NCI-H345 (cell line): ENCODE results near the gene PEX11A.
"Not testable (repeated sequence)": the region's sequence is repeated elsewhere in the genome, so short reads cannot be mapped to it uniquely, and the experiment has no call there.

Experiments
- DNase-seq: peaks from one replicate; lab custom pipeline; 2025; lab: John Stamatoyannopoulos, UW

PEX11A gene, protein sequence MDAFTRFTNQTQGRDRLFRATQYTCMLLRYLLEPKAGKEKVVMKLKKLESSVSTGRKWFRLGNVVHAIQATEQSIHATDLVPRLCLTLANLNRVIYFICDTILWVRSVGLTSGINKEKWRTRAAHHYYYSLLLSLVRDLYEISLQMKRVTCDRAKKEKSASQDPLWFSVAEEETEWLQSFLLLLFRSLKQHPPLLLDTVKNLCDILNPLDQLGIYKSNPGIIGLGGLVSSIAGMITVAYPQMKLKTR

DNA sequence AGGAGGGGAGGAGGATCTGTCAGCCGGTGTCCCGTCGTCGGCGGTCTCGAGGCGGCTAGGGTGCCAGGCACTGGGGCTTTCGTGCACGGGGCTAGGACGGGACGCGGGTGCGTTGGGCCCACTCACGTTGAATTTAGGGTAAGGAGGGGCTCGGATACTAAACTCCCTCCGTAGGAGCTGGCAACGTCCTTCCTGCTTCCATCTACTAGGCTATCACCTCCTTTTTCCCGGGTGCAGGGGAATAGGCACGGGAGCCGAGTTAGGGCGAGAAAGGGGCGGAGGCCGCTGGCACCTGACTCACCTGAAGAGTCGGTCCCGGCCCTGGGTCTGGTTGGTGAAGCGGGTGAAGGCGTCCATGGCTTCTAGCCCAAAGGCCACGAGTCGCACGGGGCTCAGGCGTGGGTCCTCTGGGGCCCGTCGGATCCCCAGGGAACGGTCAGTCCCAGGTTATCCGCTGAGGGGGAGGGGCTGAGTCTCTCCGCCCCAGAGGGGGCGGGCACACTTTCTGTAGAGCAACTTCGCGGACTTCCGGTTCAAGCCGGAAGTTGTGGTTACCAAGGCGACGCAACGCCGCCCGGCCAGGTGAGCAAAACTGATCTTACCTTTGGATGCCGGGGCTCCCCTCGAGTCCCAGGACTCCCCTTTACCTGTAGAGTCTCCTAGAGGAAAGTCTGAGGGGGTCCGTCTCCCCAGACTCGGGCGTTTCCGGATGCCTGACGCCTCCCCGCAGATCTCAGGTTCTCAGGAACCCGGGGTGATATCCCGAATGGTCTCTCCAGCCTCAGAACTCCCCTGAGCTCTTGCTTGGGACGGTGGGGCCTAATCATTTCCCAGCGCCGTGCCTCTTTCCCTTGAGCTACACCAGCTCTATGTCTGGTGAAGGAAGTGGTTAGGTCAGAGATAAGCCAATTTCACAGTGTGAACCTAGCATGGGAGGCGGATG is at the start of gene PEX11A, which contains the start of gene WDR93:
PEX11A (minus strand) TSS at position 479 of the 943 bp plus-strand sequence; CDS start at position 357, 122 bp downstream.
WDR93 (plus strand) TSS at position 536 of the 943 bp plus-strand sequence. CDS start 10,936 bp downstream, outside the sequence.
- peak; percentile 76 for DNase-seq

DNA sequence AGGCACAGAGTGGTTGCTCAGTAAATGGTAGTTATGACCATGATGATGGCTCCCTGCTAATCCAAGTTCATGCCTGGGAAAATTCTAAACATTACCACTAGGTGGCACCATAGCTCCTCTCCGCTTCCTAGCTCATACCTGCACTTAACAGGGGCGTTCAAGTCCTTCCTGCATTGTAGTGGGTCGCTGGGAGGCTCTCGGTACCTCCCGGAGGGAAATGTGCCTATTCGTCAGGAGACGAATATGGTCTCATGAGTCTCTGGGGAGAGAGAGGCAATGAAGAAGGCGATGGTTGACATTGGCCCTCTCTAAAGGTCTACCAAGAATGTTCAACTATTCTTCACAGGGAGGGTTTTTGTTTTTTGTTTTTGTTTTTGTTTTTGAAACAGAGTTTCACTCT is 49.6 kb upstream of the PEX11A start:
- peak; percentile 68 for DNase-seq

DNA sequence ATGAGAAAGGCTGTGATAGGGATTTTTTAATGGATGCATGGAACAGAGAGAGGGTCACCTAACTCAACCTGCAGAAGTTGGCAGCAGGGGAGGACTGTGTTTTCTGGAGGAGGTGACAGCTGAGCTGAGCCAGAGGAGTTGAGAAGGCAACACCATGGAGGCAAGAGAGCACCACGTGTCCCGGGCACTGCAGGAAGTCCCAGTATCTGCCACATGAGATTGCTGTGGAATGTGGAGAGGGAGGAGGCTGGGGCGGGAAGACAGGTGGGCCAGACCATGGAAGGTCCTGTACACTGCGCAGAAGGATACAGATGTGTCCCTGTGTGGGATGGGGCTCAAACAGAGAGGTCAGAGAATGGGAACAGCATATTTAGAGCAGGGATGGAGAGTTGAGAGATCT is 45.2 kb upstream of the PEX11A start:
- DNase-seq, result no peak

DNA sequence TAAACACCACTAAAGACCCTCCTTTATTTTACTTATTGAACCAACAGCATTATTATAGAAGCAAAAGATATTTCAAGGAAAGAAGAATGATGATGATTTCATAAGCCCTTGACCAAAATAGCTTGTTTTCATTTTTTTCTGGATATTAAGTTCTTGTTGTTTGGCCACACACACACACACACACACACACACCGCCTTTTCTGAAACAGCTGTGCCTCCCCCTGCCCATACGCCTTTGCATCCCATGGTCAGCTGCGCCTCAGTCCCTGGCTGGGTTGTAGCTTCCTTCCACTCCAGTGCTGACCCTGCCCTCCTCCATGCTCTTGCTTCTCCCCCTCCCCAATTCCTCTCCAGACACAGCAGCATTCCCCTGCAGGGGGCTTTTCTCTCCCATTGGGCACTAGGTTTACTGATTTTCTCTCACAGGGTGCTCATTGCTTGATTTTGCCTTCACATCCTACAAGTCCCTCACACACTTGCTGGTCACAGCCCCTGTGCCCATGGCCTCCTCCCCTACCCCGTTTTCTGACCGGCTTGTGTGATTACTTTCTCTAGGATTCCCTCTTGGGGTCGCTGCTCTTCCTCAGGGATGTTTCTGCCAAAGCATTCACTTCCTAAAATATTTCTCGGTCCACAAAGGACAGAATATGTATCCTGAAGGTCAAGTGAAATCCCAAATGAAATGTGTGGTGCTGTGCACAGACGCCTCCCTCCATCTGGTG is 42.1 kb upstream of the PEX11A start:
- no peak for DNase-seq

DNA sequence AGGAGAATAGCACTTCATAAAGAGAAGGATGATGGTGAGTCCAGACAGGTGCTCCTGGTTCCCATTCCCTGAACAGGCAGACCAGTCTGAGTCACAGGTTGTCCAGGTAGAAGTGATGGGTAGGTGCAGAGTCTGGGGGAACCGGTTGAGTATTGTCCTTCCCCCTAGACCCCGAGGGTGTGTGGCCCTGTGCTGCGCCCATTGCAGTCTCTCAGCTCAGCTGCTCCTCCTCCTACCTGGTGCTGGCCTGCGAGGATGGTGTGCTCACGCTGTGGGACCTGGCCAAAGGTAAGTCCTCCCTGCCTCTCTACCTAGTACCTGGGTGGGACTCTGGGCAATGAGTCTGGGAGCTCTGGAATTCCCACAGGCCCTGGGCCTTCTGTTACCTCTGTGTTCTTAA is 40.7 kb upstream of the PEX11A start:
- DNase-seq, result no peak

DNA sequence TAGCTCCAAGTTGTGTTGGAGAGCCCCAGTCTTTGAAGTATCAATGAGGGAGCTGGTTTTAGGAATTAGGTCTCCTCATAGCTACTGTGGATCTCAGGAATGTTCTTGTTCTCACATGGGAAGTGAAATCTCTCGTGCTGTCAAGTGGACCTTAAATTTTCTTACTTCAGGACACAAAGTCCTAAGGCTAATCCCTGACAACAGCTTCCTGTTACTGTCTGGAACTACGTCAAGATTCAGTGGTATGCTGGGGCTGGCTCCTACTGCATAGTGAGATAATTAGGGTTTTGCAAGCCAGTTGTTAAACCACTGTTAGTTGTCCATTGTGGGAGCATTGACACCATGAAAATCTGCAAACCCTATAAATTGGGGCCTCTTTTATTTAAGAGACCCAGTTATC is 37.7 kb upstream of the PEX11A start:
- no peak for DNase-seq

DNA sequence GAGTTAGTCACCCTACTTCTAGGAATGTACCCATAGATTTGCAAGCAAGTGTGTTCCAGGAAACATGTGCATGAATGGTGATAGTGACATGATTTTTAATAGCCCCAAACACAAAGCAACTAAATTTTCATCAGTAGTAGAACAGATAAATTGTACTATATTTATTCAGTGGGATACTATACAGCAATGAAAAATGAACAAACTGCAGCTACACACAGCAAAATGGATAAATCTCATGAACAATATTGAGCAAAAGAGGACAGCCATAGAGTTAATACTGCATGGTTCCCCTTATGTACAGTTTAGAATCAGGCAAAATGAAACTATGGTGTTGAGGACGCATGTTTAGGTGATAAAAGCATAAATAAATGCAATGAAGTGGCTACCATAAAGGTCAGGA is 34.5 kb upstream of the PEX11A start:
- no peak for DNase-seq

DNA sequence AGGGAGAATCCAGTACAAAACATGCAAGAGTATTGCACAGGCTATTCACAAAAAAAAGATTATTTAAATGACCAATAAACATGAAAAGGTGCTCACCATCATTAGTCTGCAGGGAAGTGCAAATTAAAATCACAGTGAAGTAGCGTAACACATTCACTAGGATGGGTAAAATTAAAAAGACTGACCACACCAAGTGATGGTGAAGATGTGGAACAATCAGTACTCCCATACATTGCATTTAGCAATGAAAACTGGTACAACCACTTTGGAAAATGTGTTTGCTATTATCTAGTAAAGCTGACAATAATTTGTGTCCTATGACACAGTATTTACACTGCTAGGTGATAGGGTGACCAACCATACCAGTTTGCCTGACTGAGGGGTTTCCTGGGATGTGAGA is 34.1 kb upstream of the PEX11A start:
- DNase-seq, result no peak

DNA sequence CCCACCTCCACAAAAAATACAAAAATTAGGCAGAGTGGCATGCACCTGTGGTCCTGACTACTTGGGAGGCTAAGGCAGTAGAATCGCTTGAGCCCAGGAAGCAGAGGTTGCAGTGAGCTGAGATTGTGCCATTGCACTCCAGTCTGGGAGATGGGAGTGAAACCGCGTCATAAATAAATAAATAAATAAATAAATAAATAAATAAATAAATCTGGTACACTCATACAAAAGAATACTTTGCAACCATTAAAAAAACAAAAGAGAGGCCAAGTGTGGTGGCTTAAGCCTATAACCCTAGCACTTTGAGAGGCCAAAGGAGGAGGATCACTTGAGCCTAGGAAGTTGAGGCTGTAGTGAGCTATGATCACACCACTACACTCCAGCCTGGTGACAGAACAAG is 32.5 kb upstream of the PEX11A start:
- no peak for DNase-seq

DNA sequence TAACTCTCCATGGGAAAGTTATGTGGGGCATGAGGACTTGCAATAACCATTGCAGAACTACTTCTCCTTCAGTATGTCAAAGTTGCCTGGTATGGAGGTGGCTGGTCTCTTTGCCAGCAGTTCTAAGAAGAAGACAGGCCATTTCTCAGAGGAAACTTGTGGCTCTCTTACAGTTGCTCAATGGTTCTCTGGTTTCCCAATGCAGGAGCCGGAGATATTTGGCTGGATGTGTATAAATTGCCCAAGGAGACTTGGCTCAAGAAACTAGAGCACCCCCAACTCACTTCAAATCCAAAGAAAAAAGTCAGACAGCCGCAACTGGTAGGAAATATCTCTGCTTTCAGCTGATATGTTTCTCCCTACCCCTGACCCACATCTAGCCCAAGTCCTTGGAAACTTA is 24.2 kb upstream of the PEX11A start:
- DNase-seq, result no peak

DNA sequence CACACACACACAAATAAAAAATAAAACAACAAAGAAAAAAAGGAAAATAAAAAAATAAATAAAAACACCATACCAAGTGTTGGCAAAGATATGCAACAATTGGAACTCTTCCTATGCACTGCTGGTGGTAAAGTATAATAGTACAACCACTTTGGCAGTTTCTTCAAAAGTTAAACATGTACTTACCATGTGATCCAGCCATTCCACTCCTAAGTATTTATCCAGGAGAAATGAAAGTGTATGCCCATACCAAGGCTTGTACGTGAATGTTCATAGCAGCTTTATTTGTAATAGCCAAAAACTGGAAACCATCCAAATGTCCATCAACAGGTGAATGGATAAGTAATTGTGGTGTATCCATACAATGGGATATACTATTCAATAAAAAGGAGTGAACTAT is 17.0 kb upstream of the PEX11A start:
- DNase-seq, result peak; percentile 1

DNA sequence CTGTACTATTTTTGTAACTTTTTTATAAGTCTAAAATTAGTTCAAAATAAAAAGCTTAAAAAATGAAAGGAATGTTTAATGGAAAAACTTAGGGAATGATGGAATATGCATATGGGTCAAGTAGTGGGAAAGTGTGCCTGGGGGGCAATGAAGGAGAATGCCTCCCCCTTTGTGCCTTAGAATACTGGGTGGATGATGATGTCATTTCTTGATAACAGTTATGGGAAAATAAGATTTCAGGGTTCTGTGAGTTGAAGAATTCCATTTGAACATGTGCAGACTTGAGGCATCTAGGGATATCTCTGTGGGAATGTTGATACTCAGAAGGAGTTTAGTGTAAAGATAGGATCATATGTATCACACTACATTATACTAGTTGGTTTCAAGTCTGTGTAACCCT is 13.9 kb upstream of the PEX11A start:
- DNase-seq, result no peak

DNA sequence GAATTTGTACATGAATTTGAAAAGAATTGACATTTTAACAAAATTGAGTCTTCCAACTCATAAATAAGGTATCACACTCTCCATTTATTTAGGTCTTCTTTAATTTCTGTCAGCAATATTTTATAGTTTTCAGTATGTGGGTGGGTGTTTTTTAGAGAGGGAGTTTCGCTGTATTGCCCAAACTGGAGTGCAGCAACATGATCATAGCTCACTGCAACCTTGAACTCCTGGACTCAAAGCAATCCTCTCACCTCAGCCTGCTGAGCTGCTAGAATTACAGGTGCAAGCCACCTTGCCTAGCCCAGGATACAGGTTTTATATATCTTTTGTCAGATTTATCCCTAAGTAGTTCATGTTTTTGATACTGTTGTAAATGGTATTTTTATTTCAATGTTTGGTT is 4.6 kb upstream of the PEX11A start:
- DNase-seq, result no peak

DNA sequence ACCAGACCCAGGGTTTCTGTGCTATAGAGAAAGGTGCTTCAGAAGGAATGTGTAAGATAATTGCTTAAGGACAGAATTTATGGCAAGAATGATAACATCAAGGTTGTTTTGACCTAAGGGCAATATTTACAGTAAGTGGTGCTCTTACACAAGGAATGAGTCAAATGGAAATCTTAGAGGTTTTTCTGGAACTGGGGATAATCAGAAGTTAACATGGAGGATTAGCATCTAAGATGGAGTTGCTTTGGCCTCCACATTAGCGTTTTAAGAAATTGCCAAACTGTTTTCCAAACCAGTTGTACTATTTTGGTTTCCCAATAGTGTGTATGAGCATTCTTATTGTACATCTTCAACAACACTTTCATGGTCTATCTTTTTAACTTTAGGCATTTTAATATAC is 3.1 kb upstream of the PEX11A start:
- no peak for DNase-seq

DNA sequence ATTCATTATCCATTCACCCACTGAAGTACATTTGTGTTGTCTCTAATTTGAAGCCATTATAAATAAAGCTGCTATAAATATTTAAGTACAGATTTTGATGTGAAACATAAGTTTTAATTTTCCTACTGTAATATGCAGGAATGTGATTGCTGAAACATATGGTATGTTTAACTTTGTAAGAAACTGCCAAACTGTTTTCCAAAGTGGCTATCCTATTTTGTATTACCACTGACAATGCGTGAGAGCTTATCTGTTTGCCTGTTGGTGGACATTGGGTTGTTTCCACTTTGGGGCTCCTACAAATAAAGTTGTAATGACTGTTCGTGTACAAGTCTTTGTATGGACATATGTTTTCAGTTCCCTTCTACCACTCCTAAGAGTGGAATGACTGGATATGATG is 2.5 kb upstream of the PEX11A start:
- DNase-seq, result no peak

DNA sequence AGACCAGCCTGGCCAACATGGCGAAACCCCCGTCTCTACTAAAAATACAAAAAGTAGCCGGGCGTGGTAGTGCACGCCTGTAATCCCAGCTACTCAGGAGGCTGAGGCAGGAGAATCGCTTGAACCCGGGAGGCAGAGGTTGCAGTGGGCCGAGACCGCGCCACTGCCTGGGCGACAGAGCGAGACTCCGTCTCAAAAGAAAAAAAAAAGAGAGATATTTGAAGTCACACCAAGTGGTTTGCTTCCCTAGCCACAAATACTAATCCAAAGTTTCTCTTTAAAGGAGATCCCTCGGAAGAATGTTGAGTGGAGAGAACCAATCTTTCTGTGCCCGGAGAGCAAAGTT is 651 bp downstream of the PEX11A start:
- not testable (repeated sequence) for DNase-seq

DNA sequence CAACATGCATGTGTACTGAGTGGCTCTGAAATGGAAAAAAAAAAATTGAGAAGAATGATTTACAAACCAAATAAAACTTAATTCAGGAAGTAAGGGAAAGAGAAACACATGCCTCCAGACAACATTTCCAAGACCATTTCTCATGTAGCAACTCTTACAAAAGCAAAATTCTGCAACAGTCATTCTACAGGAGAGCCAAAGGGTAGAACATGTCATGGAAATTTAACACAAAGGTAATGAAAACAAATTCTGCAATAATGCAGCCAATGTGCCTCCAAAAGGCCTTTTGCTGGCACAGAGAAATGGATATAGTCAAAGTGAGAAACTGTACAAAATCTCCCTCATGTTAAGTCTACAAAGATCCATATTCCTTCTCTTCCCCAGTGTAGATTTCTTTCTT is 4.0 kb downstream of the PEX11A start:
- no peak for DNase-seq

DNA sequence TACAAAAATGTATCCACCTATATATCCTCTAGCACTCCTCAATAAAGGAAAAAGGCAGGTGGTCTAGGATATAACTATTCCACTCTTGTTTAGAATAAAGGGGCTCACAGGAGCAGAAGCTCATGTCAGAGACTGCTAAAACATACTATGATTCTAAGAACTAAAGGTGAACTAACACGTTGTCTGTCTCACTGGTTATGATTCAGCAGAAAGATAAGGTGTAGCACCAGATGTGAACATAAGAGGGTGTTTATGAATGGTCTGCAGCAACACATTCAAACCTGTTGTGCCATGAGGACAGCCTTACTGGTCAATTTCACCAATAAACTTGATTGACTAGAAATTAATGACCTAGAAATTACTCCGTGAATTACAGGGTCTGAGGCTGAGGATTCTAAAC is 4.6 kb downstream of the PEX11A start:
- no peak for DNase-seq

DNA sequence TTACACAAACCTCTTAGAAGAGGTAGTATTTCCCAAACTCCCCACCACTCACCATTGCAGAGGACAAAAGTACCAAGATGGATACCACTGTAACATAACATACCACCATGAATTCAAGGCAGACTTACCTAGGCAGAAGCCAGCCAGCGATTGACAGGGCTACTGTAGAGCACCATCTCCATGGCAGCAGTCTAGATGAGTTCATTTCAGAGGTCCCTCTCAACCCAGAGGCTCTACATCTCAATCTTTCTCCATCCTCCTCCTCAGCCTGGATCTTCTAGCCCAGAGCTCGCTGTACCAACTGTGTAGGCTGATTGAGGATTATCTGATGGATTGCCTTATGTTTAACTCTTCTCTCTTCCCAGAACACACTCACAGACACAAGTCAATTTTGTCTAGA is 9.4 kb downstream of the PEX11A start:
- no peak for DNase-seq

DNA sequence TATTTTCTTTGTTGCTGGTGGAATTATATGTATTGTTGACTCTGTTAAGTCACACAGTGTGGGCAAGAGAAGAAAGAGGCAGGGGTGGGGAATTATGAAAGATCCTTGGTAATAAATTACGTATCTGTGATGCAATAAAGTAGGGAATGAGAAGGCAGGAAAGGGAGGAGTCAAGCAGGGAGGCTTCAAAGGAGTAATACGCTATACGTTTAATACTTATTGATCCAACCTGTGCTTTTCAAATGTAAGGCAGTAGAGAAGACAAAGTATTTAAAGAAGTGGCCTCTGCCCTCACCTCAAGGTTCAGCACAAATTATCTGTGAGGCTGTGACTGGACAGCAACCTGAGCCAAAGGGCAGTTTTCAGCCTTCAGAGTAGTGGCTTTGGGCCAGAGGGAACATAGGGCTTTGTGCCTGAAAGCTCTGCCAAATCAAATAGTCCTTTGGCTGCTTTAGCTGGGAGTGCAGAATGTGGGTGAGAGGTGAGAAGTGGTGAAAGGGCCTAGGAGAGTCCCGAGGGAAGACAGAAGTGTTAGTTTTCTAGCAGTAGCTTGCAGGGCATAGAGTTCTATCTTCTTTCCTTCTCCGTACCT is 10.2 kb downstream of the PEX11A start:
- DNase-seq, result no peak

DNA sequence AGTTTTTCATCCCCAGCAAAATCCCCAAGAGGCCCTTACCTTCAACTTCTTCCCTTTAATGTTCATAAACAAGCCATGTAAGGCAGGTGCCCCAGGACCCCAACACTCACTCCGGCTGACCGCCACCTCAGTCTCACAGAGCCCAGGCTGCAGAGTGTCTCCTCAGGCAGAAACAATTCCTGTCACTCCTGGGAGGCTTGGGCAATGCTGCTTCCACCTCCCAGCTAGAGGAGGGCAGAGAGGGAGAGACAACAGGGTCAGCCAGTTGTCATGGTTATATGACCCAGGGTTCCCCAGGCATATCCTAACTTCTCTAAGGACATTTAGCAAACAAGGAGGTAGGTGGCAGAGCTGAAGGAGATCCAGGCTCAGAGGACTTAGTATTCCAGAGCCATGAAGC is 11.3 kb downstream of the PEX11A start, which contains the start of gene PLIN1:
PLIN1 (minus strand) TSS at position 156 of the 400 bp plus-strand sequence. CDS start 1,878 bp downstream, outside the sequence.
- no peak for DNase-seq

DNA sequence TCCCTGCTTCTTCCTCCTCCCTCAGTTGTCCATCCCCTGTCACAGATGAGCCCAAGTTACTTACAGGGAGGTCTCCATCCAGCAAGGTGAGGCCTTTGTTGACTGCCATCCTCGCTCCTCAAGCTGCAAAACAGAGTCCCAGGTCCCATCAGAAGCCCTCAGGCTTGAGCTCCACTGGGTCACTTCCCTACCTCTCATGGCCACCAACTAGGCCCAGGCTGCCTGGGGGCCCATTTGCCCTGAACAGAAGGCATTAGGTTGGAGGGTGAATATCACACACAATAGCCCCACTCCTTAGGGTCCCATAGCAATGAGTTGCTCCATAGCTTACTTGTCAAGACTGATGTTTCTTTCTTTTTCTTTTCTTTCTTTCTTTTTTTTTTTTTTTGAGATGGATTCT is 13.2 kb downstream of the PEX11A start:
- no peak for DNase-seq
